ENCODE results near the gene KCMF1.
"Not testable (repeated sequence)": the region's sequence is repeated elsewhere in the genome, so short reads cannot be mapped to it uniquely, and the experiment has no call there.

KCMF1 gene

DNA sequence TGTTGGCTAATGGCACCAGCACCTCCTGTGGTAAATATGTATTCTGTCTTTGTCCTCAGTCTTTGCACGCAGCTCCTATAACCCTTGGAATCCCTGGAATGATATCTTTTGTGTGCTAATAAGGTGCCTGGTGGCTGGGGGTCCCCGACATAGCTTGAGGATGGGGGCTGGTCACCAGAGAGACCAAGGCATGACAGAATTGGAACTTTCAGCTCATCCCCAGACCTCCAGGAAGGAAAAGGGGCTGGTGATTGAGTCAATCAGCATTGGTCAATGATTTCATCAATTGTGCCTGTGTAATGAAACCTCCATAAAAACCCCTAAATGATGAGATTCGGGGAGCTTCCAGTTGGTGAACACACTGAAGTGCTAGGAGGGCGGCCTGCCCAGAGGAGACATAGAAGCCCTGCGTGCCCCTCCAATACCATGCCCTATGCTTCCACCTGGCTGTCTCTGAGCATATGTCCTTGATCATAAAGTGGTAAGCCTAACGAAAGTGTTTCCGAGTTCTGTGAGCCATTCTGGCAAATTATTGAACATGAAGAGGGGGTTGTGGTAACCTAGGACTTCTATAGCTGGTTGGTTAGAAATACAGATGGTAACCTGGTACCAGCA lies 26.6 kb upstream of the KCMF1 start:
- Mint-ChIP-seq H3K36me3 (ENCODE audit: low read depth) (peaks cover 10% of the 10 kb centered on the region), H3K27me3 (no peaks in the 10 kb centered on the region), H3K4me1 (ENCODE audit: low read depth) (peaks cover 76% of the 10 kb centered on the region), H3K27ac (peak overlapping the region; percentile 99), H3K4me3 (peak overlapping the region; percentile 67), H3K9me3 (no peaks in the 10 kb centered on the region)

DNA sequence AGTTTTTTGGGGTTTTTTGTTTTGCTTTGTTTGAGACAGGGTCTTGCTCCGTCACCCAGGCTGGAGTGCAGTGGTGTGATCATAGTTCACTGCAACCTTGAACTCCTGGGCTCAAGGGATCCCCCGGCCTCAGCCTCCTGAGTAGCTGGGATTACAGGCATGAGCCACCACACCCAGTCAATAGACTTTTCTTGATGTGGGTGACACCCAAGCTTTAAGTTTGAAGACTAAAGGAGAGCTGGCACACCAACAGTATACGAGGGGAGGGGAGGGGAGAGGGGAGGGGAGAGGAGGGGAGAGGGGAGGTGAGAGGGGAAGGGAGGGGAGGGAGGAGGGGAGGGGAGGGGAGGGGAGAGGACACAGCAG lies 25.1 kb upstream of the KCMF1 start:
- H3K27me3 Mint-ChIP-seq, H3K9me3 Mint-ChIP-seq: not testable (repeated sequence)
- Mint-ChIP-seq H3K4me1 (ENCODE audit: low read depth) (peaks cover 64% of the 10 kb centered on the region), H3K27ac (peak overlapping the region; percentile 99), H3K36me3 (ENCODE audit: low read depth) (peaks cover 10% of the 10 kb centered on the region), H3K4me3 (peak overlapping the region; percentile 67)

DNA sequence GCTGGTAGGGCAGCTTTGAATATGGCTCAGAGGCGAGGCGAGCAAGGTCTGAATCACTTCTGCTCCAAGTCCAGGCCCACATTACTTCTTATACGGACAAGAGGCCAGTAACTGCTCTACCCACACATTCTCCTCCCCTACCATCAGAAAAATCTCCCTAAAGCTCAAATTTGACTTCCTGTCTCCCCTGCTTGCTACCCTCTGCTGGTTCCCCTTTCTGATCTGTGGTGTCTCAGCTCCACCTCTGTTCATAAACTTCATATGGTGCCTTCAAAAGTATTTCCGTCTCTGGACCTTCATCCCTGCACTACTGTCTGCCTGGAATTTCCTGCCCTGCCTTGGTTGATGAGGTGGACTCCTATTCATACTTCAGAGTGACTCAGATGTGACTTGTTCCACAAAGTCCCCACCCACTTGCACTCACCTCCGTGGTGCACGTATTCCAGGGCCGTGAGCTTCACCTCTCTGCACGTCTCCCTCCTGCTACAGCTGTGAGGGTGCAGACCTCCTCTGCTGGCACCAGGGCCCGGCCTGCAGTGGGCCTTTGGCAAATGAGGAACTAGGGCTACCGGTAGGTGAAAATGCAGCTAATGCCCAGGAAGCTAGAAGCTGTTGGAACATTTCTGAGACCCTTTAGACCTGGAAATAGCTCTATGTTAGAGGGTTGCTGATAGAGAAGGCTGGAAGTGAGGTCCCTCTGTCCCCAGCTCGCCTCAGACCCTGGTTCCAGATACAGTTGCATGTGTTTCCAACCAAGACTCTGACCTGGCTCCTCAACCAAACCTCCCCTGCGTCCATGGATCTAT lies 24.6 kb upstream of the KCMF1 start:
- Mint-ChIP-seq H3K4me1 (ENCODE audit: low read depth) (peaks cover 58% of the 10 kb centered on the region), H3K36me3 (ENCODE audit: low read depth) (peaks cover 10% of the 10 kb centered on the region), H3K9me3 (no peaks in the 10 kb centered on the region), H3K27ac (peak overlapping the region; percentile 99), H3K27me3 (no peaks in the 10 kb centered on the region), H3K4me3 (peak overlapping the region; percentile 76)

DNA sequence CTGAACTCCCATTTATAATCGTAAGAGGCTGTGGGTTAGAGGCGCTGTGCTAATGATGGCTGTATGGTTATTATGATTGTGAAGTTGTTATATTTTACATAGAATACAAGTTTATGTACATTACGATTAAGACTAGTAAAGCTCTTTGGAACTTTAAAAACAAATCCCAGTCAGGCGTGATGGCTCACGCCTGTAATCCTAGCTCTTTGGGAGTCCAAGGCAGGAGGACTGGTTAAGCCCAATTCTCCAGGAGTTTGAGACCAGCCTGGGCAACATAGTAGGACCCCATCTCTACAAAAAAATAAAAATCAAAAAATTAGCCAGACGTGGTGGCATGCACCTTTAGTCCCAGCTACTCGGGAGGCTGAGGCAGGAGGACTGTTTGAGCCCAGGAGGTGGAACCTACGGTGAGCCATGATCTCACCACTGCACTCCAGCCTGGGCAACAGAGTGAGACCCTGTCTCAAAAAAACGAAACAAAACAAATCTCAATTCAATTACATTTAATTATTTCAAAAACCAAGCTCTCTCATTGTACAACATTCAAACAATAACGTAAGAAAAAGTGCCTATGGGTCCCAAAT lies 23.9 kb upstream of the KCMF1 start:
- Mint-ChIP-seq H3K4me3 (peak overlapping the region; percentile 76), H3K4me1 (ENCODE audit: low read depth) (peaks cover 52% of the 10 kb centered on the region), H3K9me3 (no peaks in the 10 kb centered on the region), H3K27ac (peak overlapping the region; percentile 99), H3K36me3 (ENCODE audit: low read depth) (peaks cover 10% of the 10 kb centered on the region), H3K27me3 (no peaks in the 10 kb centered on the region)

DNA sequence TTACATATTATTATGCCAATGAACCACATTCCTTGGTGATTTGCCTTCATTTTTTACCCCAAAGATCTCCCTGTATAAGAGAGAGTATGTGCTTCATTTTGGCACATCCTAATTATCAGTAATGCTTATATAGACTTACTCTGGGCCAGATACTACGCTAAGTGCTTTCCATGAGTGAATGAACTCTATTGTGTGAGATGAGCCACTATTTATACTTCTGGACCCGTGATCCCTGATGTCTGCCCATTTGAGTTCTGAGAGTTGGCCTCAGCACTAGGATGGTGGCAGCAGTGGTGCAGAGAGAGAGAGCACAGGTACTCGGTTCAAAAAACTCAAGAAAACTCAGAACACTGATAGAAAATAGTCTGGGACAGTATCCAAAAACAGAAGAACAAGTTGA lies 17.4 kb upstream of the KCMF1 start:
- H3K4me3 Mint-ChIP-seq, result no peak overlapping the region
- no peaks in the 10 kb centered on the region for H3K9me3 Mint-ChIP-seq
- no peaks in the 10 kb centered on the region for H3K36me3 Mint-ChIP-seq (ENCODE audit: low read depth)
- peaks cover 9% of the 10 kb centered on the region for H3K4me1 Mint-ChIP-seq (ENCODE audit: low read depth)
- H3K27ac Mint-ChIP-seq, result no peak overlapping the region
- H3K27me3 Mint-ChIP-seq, result no peaks in the 10 kb centered on the region

DNA sequence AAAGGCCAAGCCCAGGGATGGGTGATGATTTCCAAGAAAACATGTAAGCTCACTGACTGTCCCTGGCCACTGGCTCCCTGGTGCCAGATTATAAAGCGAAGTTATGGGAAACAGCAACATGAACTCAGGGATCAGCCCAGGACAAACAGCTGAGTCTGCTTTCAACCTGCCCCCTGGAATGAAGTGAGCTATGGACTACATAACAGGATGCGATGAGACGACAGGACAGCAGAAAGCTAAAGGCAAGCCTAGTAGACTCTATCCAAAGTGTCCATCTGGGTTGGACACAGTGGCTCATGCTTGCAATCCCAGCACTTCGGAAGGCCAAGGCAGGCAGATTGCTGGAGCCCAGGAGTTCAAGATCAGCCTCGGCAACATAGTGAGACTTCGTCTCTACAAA lies 16.6 kb upstream of the KCMF1 start:
- Mint-ChIP-seq H3K9me3 (no peaks in the 10 kb centered on the region), H3K4me3 (no peak overlapping the region), H3K4me1 (ENCODE audit: low read depth) (peaks cover 14% of the 10 kb centered on the region), H3K27me3 (no peaks in the 10 kb centered on the region), H3K27ac (no peak overlapping the region), H3K36me3 (ENCODE audit: low read depth) (peaks cover 1% of the 10 kb centered on the region)

DNA sequence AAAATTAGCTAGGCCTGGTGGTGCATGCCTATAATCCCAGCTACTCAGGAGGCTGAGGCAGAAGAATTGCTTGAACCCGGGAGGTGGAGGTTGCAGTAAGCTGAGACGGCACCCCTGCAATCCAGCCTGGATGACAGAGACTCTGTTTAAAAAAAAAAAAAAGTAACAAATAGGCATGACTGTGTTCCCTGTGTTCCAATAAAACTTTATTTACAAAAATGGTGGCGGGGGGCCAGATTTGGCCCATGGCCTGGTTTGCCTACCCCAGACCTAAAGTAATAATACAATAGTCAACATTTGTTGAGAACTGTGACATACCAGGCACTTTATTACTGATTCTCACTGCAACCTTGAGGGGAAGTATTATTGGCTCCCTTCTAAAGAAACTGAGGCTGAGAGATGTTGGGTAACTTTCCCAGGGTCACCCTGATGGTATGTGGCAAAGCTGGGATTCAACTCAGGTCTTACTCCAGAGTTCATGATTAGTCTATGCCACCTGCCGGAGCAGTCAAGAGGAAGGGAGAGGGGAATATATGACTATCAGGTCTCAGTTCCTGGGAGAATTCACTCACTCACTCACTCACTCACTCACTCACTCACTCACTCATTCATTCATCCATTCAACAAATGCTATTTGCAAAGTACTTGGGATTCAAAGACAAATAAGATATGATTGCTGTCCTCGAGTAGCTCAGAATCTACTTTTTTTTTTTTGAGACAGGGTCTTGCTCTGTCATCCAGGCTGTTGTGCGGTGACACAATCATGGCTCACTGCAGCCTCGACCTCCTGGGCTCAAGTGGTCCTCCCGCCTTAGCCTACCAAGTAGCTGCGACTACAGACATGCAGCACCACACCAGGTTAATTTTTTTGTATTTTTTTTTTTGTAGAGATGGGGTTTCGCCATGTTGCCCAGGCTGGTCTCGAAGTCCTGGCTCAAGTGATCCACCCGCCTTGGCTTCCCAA lies 14.3 kb upstream of the KCMF1 start:
- peaks cover 13% of the 10 kb centered on the region for H3K36me3 Mint-ChIP-seq (ENCODE audit: low read depth)
- H3K9me3 Mint-ChIP-seq, result no peaks in the 10 kb centered on the region
- H3K4me1 Mint-ChIP-seq (ENCODE audit: low read depth), result peaks cover 28% of the 10 kb centered on the region
- peak overlapping the region; percentile 4 for H3K27ac Mint-ChIP-seq
- no peaks in the 10 kb centered on the region for H3K27me3 Mint-ChIP-seq
- no peak overlapping the region for H3K4me3 Mint-ChIP-seq

DNA sequence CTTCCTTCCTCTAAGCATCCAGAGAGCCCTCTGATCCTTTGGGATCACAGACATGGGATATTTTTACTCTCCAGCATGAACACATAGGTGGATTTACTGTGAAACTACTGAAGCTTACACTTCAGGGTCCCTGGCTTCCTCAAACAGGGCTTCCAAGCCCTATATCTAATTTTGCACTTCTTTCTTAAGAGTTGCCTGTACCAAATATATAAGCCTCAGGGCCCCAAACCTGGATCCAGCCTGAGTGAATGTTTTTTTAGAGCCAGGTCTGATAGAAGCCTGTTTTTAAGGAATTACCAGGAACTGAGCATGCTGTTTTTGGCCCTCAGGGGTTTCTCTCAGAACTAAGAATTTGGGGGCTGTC lies 13.2 kb upstream of the KCMF1 start:
- Mint-ChIP-seq H3K4me1 (ENCODE audit: low read depth) (peaks cover 28% of the 10 kb centered on the region), H3K36me3 (ENCODE audit: low read depth) (peaks cover 20% of the 10 kb centered on the region), H3K4me3 (no peak overlapping the region), H3K27ac (no peak overlapping the region), H3K9me3 (no peaks in the 10 kb centered on the region), H3K27me3 (no peaks in the 10 kb centered on the region)

DNA sequence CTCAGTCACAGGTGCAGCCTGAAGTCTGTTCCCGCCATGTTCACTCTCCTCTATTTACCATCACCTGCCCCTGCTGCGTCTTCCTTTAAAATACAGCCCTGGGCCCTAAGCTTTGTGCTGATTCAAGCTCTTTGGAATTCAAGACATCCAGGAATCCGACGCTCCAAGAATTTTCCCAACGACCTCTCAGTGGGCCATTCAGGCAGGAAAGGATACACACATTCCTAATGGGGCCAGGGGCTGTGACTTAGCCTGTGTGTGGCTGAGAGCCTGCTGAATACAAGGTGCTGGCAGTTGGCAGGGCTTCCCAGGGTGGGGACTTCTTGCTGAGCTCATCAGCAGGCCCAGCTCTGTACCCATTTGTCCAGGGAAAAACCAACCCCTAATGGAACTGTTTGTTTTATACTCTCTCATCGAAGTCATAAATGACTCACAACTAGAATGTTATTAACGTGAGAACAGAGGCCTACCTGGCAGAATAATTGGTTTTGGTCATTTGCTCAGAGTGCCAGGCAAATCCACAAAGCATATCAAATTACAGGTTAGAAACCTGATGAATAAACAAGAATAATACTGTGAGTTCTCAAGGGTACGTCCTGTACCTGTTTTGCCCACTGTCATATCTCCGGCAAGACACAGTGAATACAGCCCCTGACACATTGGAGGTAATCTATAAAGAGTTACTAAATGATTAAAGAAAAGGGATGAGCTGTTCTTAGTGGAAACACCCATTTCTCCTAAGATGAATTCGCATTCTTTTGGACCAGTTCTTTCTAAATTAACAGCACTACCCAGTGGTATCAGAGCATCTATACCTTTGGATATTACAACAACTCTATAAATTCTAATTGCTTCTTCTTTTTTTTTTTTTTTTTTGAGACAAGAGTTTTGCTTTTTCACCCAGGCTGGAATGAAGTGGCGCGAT lies 12.6 kb upstream of the KCMF1 start:
- Mint-ChIP-seq H3K9me3 (no peaks in the 10 kb centered on the region), H3K27ac (peak overlapping the region; percentile 24)

DNA sequence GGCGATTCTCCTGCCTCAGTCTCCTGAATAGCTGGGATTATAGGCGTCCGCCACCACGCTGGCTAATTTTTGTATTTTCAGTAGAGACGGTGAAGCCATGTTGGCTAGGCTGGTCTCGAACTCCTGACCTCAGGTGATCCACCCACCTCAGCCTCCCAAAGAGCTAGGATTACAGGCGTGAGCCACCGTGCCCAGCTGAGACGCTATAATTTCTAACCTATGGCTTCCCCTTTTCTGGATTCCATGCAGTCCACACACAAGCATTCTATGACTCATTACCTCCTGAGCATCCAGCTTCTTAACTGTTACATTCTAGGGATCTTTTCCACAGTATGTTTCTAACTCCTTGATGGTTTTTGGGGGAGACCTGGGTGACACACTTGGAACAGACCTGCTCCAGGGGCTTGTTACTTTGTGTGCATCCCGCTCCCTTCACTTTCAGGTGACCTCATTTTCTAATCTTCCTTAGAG lies 11.8 kb upstream of the KCMF1 start:
- Mint-ChIP-seq H3K4me3 (no peak overlapping the region), H3K36me3 (ENCODE audit: low read depth) (peaks cover 34% of the 10 kb centered on the region), H3K9me3 (no peaks in the 10 kb centered on the region), H3K4me1 (ENCODE audit: low read depth) (peaks cover 42% of the 10 kb centered on the region), H3K27me3 (no peaks in the 10 kb centered on the region), H3K27ac (no peak overlapping the region)

More for the DNA sequence above, 12.6 kb upstream of the KCMF1 start:
- no peak overlapping the region for H3K4me3 Mint-ChIP-seq
- peaks cover 35% of the 10 kb centered on the region for H3K4me1 Mint-ChIP-seq (ENCODE audit: low read depth)
- no peaks in the 10 kb centered on the region for H3K27me3 Mint-ChIP-seq
- peaks cover 27% of the 10 kb centered on the region for H3K36me3 Mint-ChIP-seq (ENCODE audit: low read depth)

DNA sequence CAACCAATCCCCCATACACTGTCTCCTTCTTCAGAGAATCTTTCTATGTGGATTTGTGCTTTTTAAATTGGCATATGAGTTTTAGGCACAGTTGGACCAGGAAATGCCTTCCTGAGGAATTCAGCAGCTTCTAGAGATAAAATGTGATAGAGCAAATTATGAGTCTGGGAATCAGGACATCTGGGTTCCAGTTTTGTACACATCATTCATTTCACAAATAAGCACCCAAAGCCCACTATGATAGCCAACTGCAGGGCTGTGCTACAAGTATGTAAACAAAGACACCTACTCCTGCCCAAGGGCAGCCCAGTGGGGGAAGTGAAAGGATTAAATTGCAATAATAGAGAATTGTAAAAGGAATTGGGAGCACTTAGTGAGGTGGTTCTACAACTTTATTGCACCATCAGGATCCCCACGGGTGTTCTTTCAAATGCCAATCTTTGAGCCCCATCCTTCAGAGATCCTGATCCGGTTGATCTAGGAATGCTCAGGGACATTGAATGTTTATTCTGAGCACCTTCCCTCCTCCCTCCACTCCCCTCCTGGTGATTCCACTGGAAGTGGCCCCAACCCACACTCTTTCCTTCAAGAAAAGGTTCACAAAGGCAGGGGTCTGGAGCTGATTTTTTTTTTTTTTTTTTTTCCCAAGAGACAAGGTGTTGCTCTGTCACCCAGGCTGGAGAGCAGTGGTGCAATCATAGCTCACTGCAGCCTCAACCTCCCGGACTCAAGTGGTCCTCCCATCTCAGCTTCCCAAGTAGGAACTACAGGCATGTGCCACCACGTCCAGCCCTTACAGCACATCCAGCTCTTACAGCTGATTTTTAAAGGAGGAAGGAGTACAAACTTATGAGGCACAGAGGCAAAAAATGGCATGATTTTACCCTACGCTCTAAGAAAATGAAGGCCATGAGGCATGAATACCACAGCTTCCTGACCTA lies 11.1 kb upstream of the KCMF1 start:
- Mint-ChIP-seq H3K36me3 (ENCODE audit: low read depth) (peaks cover 41% of the 10 kb centered on the region), H3K27ac (no peak overlapping the region), H3K9me3 (no peaks in the 10 kb centered on the region)

DNA sequence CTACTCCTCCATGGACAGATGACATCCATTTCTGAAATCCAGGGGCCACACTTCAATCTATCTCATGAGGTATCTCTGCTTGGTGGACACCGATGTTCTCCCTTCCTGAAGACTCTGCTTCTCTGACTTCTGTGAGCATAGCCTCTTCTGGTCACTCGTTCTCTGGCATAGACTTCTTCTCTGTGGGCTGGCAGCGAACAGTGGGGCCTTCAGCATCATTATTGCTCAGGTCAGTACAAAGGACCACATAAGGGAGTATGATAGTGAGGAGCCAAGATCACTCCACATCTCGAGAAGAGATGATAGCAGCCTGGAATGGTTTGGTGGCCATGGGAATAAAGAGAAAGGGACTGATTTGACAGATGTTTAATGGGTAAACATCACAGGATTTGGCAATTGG lies 8.0 kb upstream of the KCMF1 start:
- Mint-ChIP-seq H3K36me3 (ENCODE audit: low read depth) (peaks cover 61% of the 10 kb centered on the region), H3K4me3 (no peak overlapping the region), H3K4me1 (ENCODE audit: low read depth) (peaks cover 55% of the 10 kb centered on the region), H3K27me3 (no peaks in the 10 kb centered on the region), H3K9me3 (no peaks in the 10 kb centered on the region), H3K27ac (peak overlapping the region; percentile 1)

More for the DNA sequence above, 11.1 kb upstream of the KCMF1 start:
- Mint-ChIP-seq H3K27me3 (no peaks in the 10 kb centered on the region), H3K4me3 (no peak overlapping the region), H3K4me1 (ENCODE audit: low read depth) (peaks cover 46% of the 10 kb centered on the region)

DNA sequence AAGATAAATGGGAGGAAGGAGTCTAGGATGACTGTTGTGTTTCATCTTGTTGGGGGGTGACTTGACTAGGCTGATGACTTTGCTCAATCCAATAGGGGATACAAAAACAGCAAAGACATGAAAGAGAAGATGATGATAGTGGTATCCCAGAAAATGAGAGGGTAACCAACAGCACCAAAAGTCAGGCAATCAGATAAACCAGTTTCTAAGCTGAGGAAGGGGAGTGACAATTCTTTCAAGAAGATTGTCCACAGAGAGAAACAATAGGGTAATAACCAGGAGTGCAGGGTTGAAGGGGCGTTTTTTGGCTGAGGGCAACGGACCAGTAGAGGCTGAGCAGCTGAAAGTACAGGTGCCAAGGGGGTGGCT lies 7.7 kb upstream of the KCMF1 start:
- H3K9me3 Mint-ChIP-seq, result no peaks in the 10 kb centered on the region
- H3K4me1 Mint-ChIP-seq (ENCODE audit: low read depth), result peaks cover 56% of the 10 kb centered on the region
- H3K27ac Mint-ChIP-seq, result peak overlapping the region; percentile 1
- peaks cover 65% of the 10 kb centered on the region for H3K36me3 Mint-ChIP-seq (ENCODE audit: low read depth)
- H3K4me3 Mint-ChIP-seq, result no peak overlapping the region
- H3K27me3 Mint-ChIP-seq, result no peaks in the 10 kb centered on the region
